HL-60/S4 treated with retinoic acid at 250 ng/mL for 4 days and 3 days (cell line): ENCODE measurements around the gene KL.

Experiments used
- in situ Hi-C: fragments of 300-500 bp; cut with MboI; formaldehyde crosslinking; loops from 2 replicates; pipeline ENCODE4 v1.7.0; 2022; ENCODE audit warnings: low sequenced_read_pairs

KL gene

GRCh38 chr13:33003458-33004019, 12.7 kb upstream of the KL start:
- in situ Hi-C loops = no loop called here

GRCh38 chr13:33004511-33004910, 11.7 kb upstream of the KL start:
- in situ Hi-C loops = no loop called here

GRCh38 chr13:33006134-33006533, 10.1 kb upstream of the KL start:
- in situ Hi-C loops = no loop called here

GRCh38 chr13:33006638-33007037, 9.6 kb upstream of the KL start:
- in situ Hi-C loops = no loop called here

- in situ Hi-C loops = no loop called here
Observed at GRCh38 chr13:33007237-33007636, 9.0 kb upstream of the KL start.

- in situ Hi-C loops = no loop called here
Observed at GRCh38 chr13:33007950-33008349, 8.3 kb upstream of the KL start.

GRCh38 chr13:33008946-33009722, 7.1 kb upstream of the KL start:
- in situ Hi-C loops = no loop called here

- in situ Hi-C loops = no loop called here
Observed at GRCh38 chr13:33011828-33012470, 4.3 kb upstream of the KL start.

GRCh38 chr13:33014291-33014690, 1.9 kb upstream of the KL start:
- in situ Hi-C loops = no loop called here

- in situ Hi-C loops = no loop called here
Observed at GRCh38 chr13:33015241-33015668, 968 bp upstream of the KL start.

GRCh38 chr13:33015791-33016323, 366 bp upstream of the KL start:
- in situ Hi-C loops = no loop called here

- in situ Hi-C loops = no loop called here
Observed at GRCh38 chr13:33017323-33017929, 1.2 kb downstream of the KL start.

GRCh38 chr13:33018886-33019285, 2.7 kb downstream of the KL start:
- in situ Hi-C loops = no loop called here

- in situ Hi-C loops = no loop called here
Observed at GRCh38 chr13:33022986-33023385, 6.8 kb downstream of the KL start.

- in situ Hi-C loops = no loop called here
Observed at GRCh38 chr13:33025220-33025744, 9.1 kb downstream of the KL start.

- in situ Hi-C loops = no loop called here
Observed at GRCh38 chr13:33026489-33027152, 10.4 kb downstream of the KL start.

- in situ Hi-C loops = no loop called here
Observed at GRCh38 chr13:33028620-33029019, 12.4 kb downstream of the KL start.

GRCh38 chr13:33031277-33031676, 15.1 kb downstream of the KL start:
- in situ Hi-C loops = no loop called here

- in situ Hi-C loops = no loop called here
Observed at GRCh38 chr13:33032037-33032625, 15.9 kb downstream of the KL start.

- in situ Hi-C loops = no loop called here
Observed at GRCh38 chr13:33033051-33033812, 17.0 kb downstream of the KL start.
